CD14-positive monocyte (primary cell): ENCODE measurements around the gene TBCA. TPM values are rescaled to one million over a fixed set of nuclear protein-coding genes. Genes with fewer than 3 reads are reported as not detected.

Experiments used
- DNase-seq, 3 donors: peaks; one replicate each; pipeline ENCODE4 v3.0.0-alpha.2; 2011 to 2022
- H2AFZ ChIP-seq: 2 replicates; pipeline ENCODE4 v1.6.0; 2012; ENCODE audit warnings: mild to moderate bottlenecking, low read depth, low read length, inconsistent platforms; ENCODE audit not compliant: insufficient read depth, poor library complexity, severe bottlenecking
- H3K27ac ChIP-seq, 2 donors: 1 replicate in 1 of 2; 2 replicates in 1 of 2; pipeline ENCODE4 v1.5.1; 2012 to 2013; ENCODE audit warnings: low read length in 2 of 2, control low read depth in 1 of 2, inconsistent platforms in 1 of 2, low read depth in 1 of 2, mild to moderate bottlenecking in 1 of 2
- H3K27me3 ChIP-seq, 2 donors: one replicate each; pipeline versions ENCODE4 v1.6.0 to v1.6.1; 2011 to 2013; ENCODE audit warnings: low read length in 2 of 2; ENCODE audit not compliant: control insufficient read depth in 2 of 2, insufficient read depth in 2 of 2
- H3K36me3 ChIP-seq, 2 donors: replicated peaks in 1 of 2; 1 replicate in 1 of 2; 2 replicates in 1 of 2; pipeline versions ENCODE4 v1.5.1 to v1.6.1; 2012 to 2013; ENCODE audit warnings: low read length in 2 of 2, control low read depth in 1 of 2, inconsistent platforms in 1 of 2, mild to moderate bottlenecking in 1 of 2; ENCODE audit not compliant: insufficient read depth in 2 of 2, control insufficient read depth in 1 of 2
- H3K4me1 ChIP-seq, 2 donors: 1 replicate in 1 of 2; 2 replicates in 1 of 2; pipeline versions ENCODE4 v1.5.1 to v1.6.1; 2012 to 2013; ENCODE audit warnings: low read length in 2 of 2, control low read depth in 1 of 2, inconsistent platforms in 1 of 2, mild to moderate bottlenecking in 1 of 2, moderate library complexity in 1 of 2; ENCODE audit not compliant: insufficient read depth in 2 of 2, control insufficient read depth in 1 of 2
- H3K4me2 ChIP-seq: replicated peaks from 2 replicates; pipeline ENCODE3; 2012; ENCODE audit warnings: low read length, moderate library complexity, mild to moderate bottlenecking; ENCODE audit not compliant: poor library complexity, severe bottlenecking; ENCODE audit errors: extremely low read depth
- H3K4me3 ChIP-seq, 3 experiments: fragments of 200-600 bp in 1 of 3; sonication (generic) in 1 of 3; replicated peaks in 1 of 3; 1 replicate in 2 of 3; 2 replicates in 1 of 3; pipeline ENCODE4 v1.5.1; 2011 to 2013; ENCODE audit warnings: low read length in 3 of 3, mild to moderate bottlenecking in 3 of 3, control low read depth in 2 of 3, low read depth in 2 of 3, inconsistent platforms in 1 of 3, moderate library complexity in 1 of 3
- H3K79me2 ChIP-seq: 2 replicates; pipeline ENCODE4 v1.6.0; 2012; ENCODE audit warnings: mild to moderate bottlenecking, control low read depth, inconsistent platforms, low read length, moderate library complexity; ENCODE audit not compliant: insufficient read depth
- H3K9ac ChIP-seq: 2 replicates; pipeline ENCODE4 v1.6.0; 2017; ENCODE audit warnings: low read length, mild to moderate bottlenecking; ENCODE audit not compliant: insufficient read depth, poor library complexity, severe bottlenecking
- H3K9me3 ChIP-seq, 2 donors: replicated peaks in 1 of 2; 1 replicate in 1 of 2; 2 replicates in 1 of 2; pipeline versions ENCODE4 v1.5.1 to v1.6.1; 2012 to 2013; ENCODE audit warnings: low read length in 2 of 2, control low read depth in 1 of 2; ENCODE audit not compliant: control insufficient read depth in 1 of 2, insufficient read depth in 1 of 2
- H4K20me1 ChIP-seq: 2 replicates; pipeline ENCODE4 v1.6.0; 2012; ENCODE audit warnings: mild to moderate bottlenecking, low read length, control low read depth, moderate library complexity; ENCODE audit not compliant: insufficient read depth
- H3K27ac Mint-ChIP-seq, 7 donors: one replicate each; pipeline ENCODE4 v1.8.0; 2020; ENCODE audit warnings: mild to moderate bottlenecking in 7 of 7, mixed read lengths in 7 of 7, moderate library complexity in 6 of 7, inconsistent platforms in 2 of 7
- H3K27me3 Mint-ChIP-seq, 3 donors: one replicate each; pipeline ENCODE4 v1.8.0; 2021 to 2022; ENCODE audit warnings: low read depth in 3 of 3, mild to moderate bottlenecking in 3 of 3, mixed read lengths in 3 of 3, moderate library complexity in 3 of 3, inconsistent platforms in 1 of 3
- H3K36me3 Mint-ChIP-seq, 2 donors: one replicate each; pipeline ENCODE4 v1.8.0; 2020; ENCODE audit warnings: mixed read lengths in 2 of 2, inconsistent platforms in 1 of 2, mild to moderate bottlenecking in 1 of 2
- H3K4me1 Mint-ChIP-seq: one replicate; pipeline ENCODE4 v1.8.0; 2020; ENCODE audit warnings: mild to moderate bottlenecking, mixed read lengths
- H3K4me3 Mint-ChIP-seq, 2 donors: one replicate each; pipeline ENCODE4 v1.8.0; 2020; ENCODE audit warnings: mild to moderate bottlenecking in 2 of 2, mixed read lengths in 2 of 2, moderate library complexity in 1 of 2
- H3K9me3 Mint-ChIP-seq, 7 donors: one replicate each; pipeline ENCODE4 v1.8.0; 2020 to 2022; ENCODE audit warnings: mixed read lengths in 7 of 7, mild to moderate bottlenecking in 6 of 7, moderate library complexity in 6 of 7, inconsistent platforms in 2 of 7
- CTCF ChIP-seq: fragments of 200-600 bp; IDR thresholded peaks from one replicate; pipeline ENCODE4 v1.8.0; 2022; ENCODE audit warnings: antibody characterized with exemption, mild to moderate bottlenecking
- WGBS: methylation state at CpG from one replicate; pipeline ENCODE4 v1.1.5; 2013; ENCODE audit warnings: missing lambda C conversion rate; ENCODE audit not compliant: insufficient coverage; 5-methylcytosine and 5-hydroxymethylcytosine counted together
- intact Hi-C, 2 donors: fragments of 100-400 bp; cut with micrococcal nuclease; formaldehyde crosslinking; loops; one replicate each; pipeline versions ENCODE4 v1.15.0 to v1.15.1; 2023
- polyA plus RNA-seq, 3 donors: library from polyadenylated mRNA; depleted of rRNA in 1 of 3; unstranded in 2 of 3; stranded (reverse) in 1 of 3; fragments of 300-500 nt in 2 of 3; fragments of >200 nt in 1 of 3; fragmentation: Illumina TruSeq in 2 of 3; gene quantifications; 1 replicate in 2 of 3; 2 replicates in 1 of 3; pipeline ENCODE4 v1.2.3, GENCODE V29; 2012 to 2021

TBCA gene
- polyA plus RNA-seq, 3 donors: 56.0 to 150 (median 141) TPM

DNA sequence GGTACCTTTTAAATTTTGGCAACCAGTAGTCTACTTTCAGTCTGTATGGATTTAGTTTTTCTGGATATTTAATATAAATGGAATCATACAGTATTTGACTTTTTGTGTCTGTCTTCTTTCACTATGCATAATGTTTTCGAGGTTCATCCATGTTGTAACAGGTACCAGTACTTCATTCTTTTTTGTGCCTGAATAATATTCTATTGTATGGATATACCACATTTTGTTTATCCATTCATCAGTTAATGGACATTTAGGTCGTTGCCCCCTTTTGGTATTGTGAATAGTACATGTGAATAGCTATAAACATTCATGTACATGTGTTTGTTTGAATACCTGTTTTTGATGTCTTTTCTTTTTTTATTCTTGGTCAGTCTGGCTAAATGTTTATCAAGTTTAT lies 19.1 kb upstream of the TBCA start:
- no peaks in the 10 kb centered on the region for H3K36me3 Mint-ChIP-seq
- H4K20me1 ChIP-seq: no peaks in the 10 kb centered on the region
- intact Hi-C loops: no loop called here
- no peak overlapping the region for H3K27ac Mint-ChIP-seq
- H3K27ac ChIP-seq: no peak overlapping the region
- H3K9me3 ChIP-seq: no peaks in the 10 kb centered on the region
- H2AFZ ChIP-seq: no peak overlapping the region
- H3K9ac ChIP-seq: no peak overlapping the region
- H3K4me3 Mint-ChIP-seq: no peak overlapping the region
- no peaks in the 10 kb centered on the region for H3K36me3 ChIP-seq
- H3K9me3 Mint-ChIP-seq: peaks cover 0 to 11% (median 5%) of the 10 kb centered on the region in 7 donors
- no peaks in the 10 kb centered on the region for H3K27me3 ChIP-seq
- peaks cover 0 to 2% (median 0%) of the 10 kb centered on the region in 3 donors for H3K27me3 Mint-ChIP-seq
- H3K4me3 ChIP-seq: no peak overlapping the region
- no peak for DNase-seq
- H3K79me2 ChIP-seq: no peaks in the 10 kb centered on the region
- H3K4me2 ChIP-seq: no peak overlapping the region
- H3K4me1 Mint-ChIP-seq: peaks cover 39% of the 10 kb centered on the region
- no CpG with 5 or more reads among the region's 2 CpGs for WGBS
- TF ChIP-seq CTCF: no peak
- H3K4me1 ChIP-seq: peaks cover 10 to 17% of the 10 kb centered on the region in 2 donors

DNA sequence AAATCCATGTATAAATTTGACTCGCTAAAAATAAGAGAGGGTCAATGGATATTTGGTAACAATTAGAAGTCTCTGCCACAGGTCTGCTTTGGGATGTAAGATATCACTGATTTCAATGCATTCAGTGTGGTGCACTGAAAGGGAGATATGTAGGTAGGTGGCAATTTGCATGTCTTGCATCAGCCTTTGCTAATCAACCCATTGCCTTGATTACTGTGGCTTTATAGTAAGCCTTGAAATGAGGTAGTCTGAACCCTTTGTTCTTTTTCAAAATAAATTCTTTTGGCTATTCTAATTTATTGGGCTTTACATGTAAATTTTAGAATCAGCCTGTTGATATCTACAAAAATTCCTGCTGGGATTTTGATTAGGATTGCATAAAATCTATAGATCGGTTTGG lies 15.8 kb upstream of the TBCA start:
- intact Hi-C loops: no loop called here
- H3K27me3 ChIP-seq: no peaks in the 10 kb centered on the region
- no CpG with 5 or more reads among the region's 2 CpGs for WGBS
- TF ChIP-seq CTCF: no peak
- no peaks in the 10 kb centered on the region for H3K4me1 ChIP-seq
- H3K9ac ChIP-seq: no peak overlapping the region
- H3K27me3 Mint-ChIP-seq: peaks cover 0 to 2% (median 0%) of the 10 kb centered on the region in 3 donors
- no peak overlapping the region for H3K4me3 Mint-ChIP-seq
- peak overlapping the region; percentile 6 for H2AFZ ChIP-seq
- no peak overlapping the region for H3K4me3 ChIP-seq
- H3K27ac ChIP-seq: no peak overlapping the region
- H3K27ac Mint-ChIP-seq: no peak overlapping the region
- no peak for DNase-seq
- H4K20me1 ChIP-seq: no peaks in the 10 kb centered on the region
- H3K4me1 Mint-ChIP-seq: peaks cover 14% of the 10 kb centered on the region
- no peaks in the 10 kb centered on the region for H3K36me3 Mint-ChIP-seq
- H3K79me2 ChIP-seq: no peaks in the 10 kb centered on the region
- no peak overlapping the region for H3K4me2 ChIP-seq
- no peaks in the 10 kb centered on the region for H3K9me3 ChIP-seq
- no peaks in the 10 kb centered on the region for H3K36me3 ChIP-seq
- peaks cover 0 to 8% (median 5%) of the 10 kb centered on the region in 7 donors for H3K9me3 Mint-ChIP-seq
